Ishikawa (cell line): Measurements from ENCODE around the gene KRI1.

Experiments
- CEBPB ChIP-seq: IDR thresholded peaks from 2 replicates; pipeline ENCODE4 v1.6.1; 2012
- CREB1 ChIP-seq: IDR thresholded peaks from 2 replicates; pipeline ENCODE4 v1.6.1; 2012; ENCODE audit warnings: low read depth
- EGR1 ChIP-seq: IDR thresholded peaks from 2 replicates; pipeline ENCODE4 v1.6.1; 2012
- EP300 ChIP-seq: IDR thresholded peaks from 2 replicates; pipeline ENCODE4 v1.6.1; 2012; ENCODE audit warnings: borderline replicate concordance
- FOXM1 ChIP-seq: IDR thresholded peaks from 2 replicates; pipeline ENCODE4 v1.6.1; 2012; ENCODE audit warnings: low read depth, borderline replicate concordance
- MAX ChIP-seq: IDR thresholded peaks from 2 replicates; pipeline ENCODE4 v1.6.1; 2012
- NFIC ChIP-seq: IDR thresholded peaks from 2 replicates; pipeline ENCODE4 v1.6.1; 2012
- RAD21 ChIP-seq: IDR thresholded peaks from 2 replicates; pipeline ENCODE4 v1.6.1; 2012; ENCODE audit warnings: low read depth
- REST ChIP-seq: IDR thresholded peaks from 2 replicates; pipeline ENCODE4 v1.6.1; 2012; ENCODE audit warnings: low read depth, mild to moderate bottlenecking
- TAF1 ChIP-seq: IDR thresholded peaks from 2 replicates; pipeline ENCODE4 v1.6.1; 2012; ENCODE audit warnings: low read depth, mild to moderate bottlenecking
- TCF12 ChIP-seq: IDR thresholded peaks from 2 replicates; pipeline ENCODE4 v1.6.1; 2012; ENCODE audit warnings: low read depth
- TEAD4 ChIP-seq: IDR thresholded peaks from 2 replicates; pipeline ENCODE4 v1.6.1; 2012
- USF1 ChIP-seq: IDR thresholded peaks from 2 replicates; pipeline ENCODE4 v1.6.1; 2012
- YY1 ChIP-seq: IDR thresholded peaks from 2 replicates; pipeline ENCODE4 v1.6.1; 2012; ENCODE audit warnings: low read depth
- ZBTB7A ChIP-seq: IDR thresholded peaks from 2 replicates; pipeline ENCODE4 v1.6.1; 2012; ENCODE audit warnings: low read depth

KRI1 gene

GRCh38 chr19:10565567-10566407 is at the start of gene KRI1:
Gene KRI1 (minus strand): TSS chr19:10566010. CDS start chr19:10565999, 11 bp downstream.
- no peak for TF ChIP-seq CEBPB
- peak; percentile 4; the same call in 1 of the 2 replicates for TF ChIP-seq TCF12
- TF ChIP-seq TAF1 = peak; percentile 48; the same call in 1 of the 2 replicates
- no peak for TF ChIP-seq CREB1
- peak; percentile 97 for TF ChIP-seq MAX
- TF ChIP-seq EP300 = no peak
- TF ChIP-seq RAD21 = no peak
- TF ChIP-seq NFIC = no peak
- no peak for TF ChIP-seq REST
- peak; percentile 77 for TF ChIP-seq YY1
- TF ChIP-seq ZBTB7A = no peak

GRCh38 chr19:10612499-10613119 is 46.8 kb upstream of the KRI1 start:
- TF ChIP-seq FOXM1 (no peak), TCF12 (no peak), USF1 (no peak), TAF1 (no peak), NFIC (no peak), YY1 (no peak), CREB1 (no peak), EGR1 (no peak), REST (no peak), RAD21 (no peak), TEAD4 (no peak), MAX (no peak), CEBPB (no peak)

- TF ChIP-seq RAD21 = no peak
- no peak for TF ChIP-seq ZBTB7A
- TF ChIP-seq TCF12 = no peak
- no peak for TF ChIP-seq MAX
- no peak for TF ChIP-seq EGR1
- no peak for TF ChIP-seq USF1
- TF ChIP-seq CREB1 = no peak
- TF ChIP-seq TEAD4 = no peak
- no peak for TF ChIP-seq TAF1
- TF ChIP-seq EP300 = no peak
- TF ChIP-seq REST = no peak
- TF ChIP-seq YY1 = no peak
- TF ChIP-seq NFIC = no peak
- no peak for TF ChIP-seq FOXM1
- TF ChIP-seq CEBPB = no peak
Observed at GRCh38 chr19:10611907-10612306, 46.1 kb upstream of the KRI1 start.
